Sciatic nerve (tissue), 2 donors: ENCODE data around the gene PANK4. TPM values are rescaled to one million over a fixed set of nuclear protein-coding genes. Genes with fewer than 3 reads are reported as not detected.

Experiments
- ATAC-seq: fragments of 200-7000 bp; cut with Tn5 transposase; one replicate; pipeline ENCODE4 v1.9.1; 2020; ENCODE audit warnings: mild to moderate bottlenecking, moderate library complexity
- DNase-seq: peaks from one replicate; pipeline ENCODE4 v3.0.0-alpha.2; 2020; ENCODE audit warnings: low spot score
- intact Hi-C: fragments of 100-400 bp; cut with DNase I; formaldehyde crosslinking; loops from one replicate; pipeline ENCODE4 v1.14.2; 2022
- total RNA-seq: library from RNA; stranded (reverse); fragmentation: NEBNext Ultra II Directional; extraction: Animal tissue kit (Norgen Biotek cat#: 25700); gene quantifications from one replicate; pipeline ENCODE4 v1.2.1, GENCODE V29; 2021
- donor health status: DM: no; HTN: no; CAD: no.
- donor health status: DM: no; HTN: no; CAD: no.

Gene PANK4
- total RNA-seq, 1 donor from 2014 or later, result 32.3 TPM

DNA sequence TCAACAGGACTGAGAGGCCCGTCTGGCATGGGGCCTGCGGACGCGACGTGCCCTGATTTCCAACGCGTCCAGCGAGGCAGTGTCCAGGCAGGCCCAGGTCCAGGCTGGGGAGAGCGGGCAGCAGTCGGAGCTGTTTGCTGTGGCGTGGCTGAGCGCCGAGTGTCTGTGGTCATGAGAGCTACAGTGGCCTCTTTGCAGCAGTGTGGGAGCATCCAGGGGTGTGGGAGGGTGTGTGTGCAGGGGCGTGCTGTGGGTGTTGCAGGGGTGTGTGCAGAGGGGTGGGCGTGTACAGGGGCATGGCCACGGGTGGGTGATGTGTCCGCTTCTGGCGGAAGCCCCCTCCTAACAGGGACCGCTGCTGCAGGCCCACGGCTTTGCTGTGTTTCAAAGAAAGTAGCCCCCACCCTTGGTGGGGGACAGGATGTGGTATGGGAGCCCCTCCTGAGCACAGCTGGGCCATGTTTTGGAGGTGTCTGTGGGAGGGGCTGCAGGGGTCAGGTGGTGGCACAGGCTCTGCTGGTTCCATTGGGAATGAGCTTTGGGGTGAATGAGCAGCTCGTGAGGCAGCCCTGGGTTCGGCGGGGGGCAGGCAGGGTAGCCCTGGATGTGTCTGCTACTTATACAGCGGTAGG, 32.6 kb downstream of the PANK4 start:
- peak; percentile 42 for ATAC-seq
- DNase-seq, result no peak
- intact Hi-C loops, result no loop called here

DNA sequence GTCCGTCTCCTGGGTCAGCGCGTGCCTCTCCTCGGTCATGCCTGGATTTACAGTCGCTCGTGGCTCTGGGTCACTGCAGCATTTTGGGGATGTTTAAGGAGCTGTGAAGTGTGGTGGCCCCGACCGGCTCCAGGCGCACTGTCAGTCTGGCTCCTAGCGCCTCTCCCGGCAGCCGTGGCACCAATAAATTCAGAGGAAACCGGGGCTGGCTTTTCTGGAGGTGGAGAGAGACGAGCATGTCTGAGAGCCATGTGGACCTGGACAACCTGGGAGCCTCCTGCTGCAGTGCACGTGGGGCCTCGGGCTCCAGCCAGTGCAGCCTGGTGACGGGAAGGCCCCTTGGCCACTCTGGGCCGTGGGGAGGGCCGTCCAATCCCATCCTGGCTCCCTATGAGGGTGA, 33.2 kb downstream of the PANK4 start:
- intact Hi-C loops, result no loop called here
- ATAC-seq (no peak), DNase-seq (no peak)

DNA sequence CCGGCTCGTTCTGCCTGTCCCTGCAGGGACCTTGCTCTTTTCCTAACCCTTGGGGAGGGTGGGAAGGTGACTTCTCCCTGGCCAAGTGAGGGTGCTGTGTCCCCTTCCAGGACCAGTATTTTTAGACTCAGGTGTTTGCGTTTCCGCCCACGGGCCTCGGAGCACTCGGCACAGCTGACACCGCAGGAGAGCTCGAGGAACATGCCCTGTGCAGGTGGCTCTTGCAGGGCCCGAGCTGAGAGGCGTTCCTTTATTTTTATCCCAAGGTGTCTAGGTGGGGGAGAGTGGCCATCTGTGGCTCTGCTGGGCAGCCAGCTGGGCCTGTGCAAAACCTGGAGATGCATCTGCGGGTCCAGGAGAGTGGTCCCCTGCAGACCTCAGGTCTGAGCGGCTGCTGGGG, 34.3 kb downstream of the PANK4 start:
- ATAC-seq, result no peak
- no peak for DNase-seq
- intact Hi-C loops, result no loop called here

DNA sequence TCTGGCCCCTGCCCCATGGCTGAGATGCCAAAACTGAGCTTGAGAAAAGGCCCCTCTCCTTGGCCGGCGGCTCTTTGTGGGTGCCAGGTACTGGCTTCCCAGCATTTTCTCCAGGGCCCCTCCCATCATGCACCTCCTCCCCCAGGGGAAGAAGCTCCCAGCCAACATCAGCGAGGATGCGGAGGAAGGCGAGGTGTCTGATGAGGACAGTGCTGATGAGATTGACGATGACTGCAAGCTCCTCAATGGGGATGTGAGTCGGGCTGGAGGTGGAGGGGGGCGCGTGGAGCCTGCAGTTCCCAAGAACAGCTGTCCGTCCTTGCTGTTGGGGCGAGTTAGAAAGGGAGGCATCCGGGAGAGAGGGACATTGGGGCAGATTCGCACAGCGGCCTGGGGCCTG, 36.8 kb downstream of the PANK4 start:
- intact Hi-C loops, result no loop called here
- no peak for DNase-seq

DNA sequence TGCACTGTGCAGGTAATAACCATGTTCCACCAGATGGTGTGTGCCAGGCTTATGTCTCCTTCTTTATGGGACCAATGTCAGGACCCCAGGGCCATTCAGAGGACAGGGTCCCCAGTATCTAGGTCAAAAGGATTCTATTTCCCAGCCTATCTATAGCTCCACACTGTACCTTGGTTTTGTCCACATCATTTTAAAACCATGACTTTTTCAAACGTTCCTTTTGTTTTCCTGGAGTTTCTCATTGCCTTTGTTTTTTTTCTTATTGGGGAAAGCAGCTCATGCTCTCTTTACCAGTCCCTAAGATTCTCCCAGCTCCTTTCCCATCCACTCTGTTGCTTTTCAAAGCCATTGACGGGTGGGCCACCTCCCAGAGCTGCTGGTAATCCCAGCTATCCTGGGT, 37.7 kb downstream of the PANK4 start:
- intact Hi-C loops, result no loop called here
- no peak for DNase-seq
- no peak for ATAC-seq

More for the DNA sequence above, 36.8 kb downstream of the PANK4 start:
- ATAC-seq, result no peak

DNA sequence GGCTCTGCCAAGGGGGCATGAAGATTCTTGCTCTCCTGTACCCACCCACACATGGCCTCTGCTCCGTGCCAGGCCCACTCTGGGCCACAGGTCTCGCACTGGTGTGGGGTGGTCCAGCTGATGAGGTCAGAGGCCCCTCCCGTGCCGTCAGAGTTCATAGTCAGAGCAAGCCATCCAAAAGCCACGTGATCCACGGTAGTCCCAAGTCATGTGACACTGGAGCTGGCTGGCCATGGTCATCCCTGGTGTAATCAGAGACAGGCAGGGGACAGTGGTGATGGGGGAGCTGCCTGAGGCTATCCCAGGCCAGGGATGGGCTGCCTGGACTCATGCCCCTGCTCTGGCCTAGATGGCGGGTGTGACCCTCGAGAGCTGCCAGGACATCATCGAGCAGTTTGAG, 39.8 kb downstream of the PANK4 start:
- intact Hi-C loops, result no loop called here
- ATAC-seq, result no peak
- DNase-seq, result no peak

DNA sequence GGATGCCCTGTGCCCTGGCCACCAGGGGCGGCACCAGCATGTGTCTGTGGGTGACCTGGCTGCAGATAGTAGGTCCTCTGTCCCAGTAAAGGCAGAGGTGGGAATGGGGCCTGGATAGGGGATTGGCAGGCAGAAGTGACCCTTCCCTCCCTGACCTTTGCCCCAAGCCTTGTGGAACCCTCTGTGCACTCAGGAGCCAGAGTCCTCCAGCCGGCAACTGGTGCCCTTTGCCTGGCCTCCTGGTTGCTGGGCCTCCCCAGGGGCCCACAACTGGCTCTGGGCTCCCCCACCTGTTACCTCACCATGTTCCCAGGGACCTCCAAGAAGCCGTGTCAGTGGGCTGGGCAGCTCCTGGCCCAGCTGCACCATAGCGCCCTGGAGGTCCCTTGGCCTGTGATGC, 40.4 kb downstream of the PANK4 start:
- intact Hi-C loops, result no loop called here
- ATAC-seq (no peak), DNase-seq (no peak)

DNA sequence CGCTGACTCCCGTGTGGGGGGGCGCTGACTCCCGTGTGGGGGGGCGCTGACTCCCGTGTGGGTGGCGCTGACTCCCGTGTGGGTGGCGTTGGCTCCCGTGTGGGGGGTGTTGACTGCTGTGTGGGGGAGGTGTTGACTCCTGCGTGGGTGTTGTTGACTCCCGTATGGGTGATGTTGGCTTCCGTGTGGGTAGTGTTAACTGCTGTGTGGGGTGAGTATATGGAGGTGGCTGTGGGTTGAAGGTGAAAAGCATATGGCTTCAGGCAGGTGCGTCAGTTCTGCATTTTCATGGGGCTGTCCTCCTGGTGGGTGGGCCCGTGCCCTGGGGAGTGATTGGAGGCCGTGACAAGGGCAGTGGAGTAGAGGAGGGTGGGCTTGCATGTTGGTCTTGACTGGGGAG, 42.4 kb downstream of the PANK4 start:
- ATAC-seq, result no peak
- DNase-seq, result no peak
- intact Hi-C loops, result no loop called here

DNA sequence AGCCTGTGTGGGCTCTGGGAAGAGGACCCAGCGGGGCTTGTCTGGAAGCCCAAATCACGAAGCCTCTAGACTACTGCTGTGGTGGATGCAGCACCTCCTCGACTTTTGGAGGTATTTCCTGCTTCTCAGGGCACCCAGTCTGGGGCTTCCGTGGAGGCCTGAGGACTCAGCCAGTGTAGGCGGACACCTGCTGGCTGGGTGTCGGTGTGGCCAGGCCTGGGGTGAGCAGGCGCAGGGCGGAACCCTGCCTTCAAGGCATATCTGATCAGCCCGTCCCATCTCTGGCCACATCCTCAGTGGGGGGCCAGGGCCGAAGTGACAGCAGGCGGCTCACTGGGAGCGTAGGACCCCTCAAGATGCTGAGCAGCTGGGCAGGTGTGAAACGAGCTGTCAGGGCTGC, 43.4 kb downstream of the PANK4 start:
- DNase-seq (no peak), ATAC-seq (no peak)
- intact Hi-C loops, result no loop called here

DNA sequence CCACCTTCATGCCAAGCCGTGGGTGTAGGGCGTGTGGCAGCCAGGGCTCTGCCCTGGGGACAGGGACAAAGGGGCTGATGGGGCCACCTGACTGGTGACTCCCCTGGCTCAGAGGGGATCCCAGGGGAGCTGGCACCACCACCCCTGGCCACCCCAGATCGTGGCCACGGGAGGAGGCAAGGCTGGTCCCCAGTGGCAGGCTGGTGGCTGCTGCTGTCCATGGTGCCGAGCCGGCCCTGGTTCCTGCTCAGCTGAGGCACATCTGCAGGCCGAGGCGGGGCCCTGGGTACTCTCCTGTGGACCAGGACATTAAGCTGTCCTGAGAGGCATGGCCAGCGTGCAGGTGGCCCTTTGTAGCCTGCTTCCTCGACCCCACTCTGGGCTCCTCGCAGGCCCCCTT, 43.8 kb downstream of the PANK4 start:
- DNase-seq, result no peak
- no peak for ATAC-seq
- intact Hi-C loops, result no loop called here

DNA sequence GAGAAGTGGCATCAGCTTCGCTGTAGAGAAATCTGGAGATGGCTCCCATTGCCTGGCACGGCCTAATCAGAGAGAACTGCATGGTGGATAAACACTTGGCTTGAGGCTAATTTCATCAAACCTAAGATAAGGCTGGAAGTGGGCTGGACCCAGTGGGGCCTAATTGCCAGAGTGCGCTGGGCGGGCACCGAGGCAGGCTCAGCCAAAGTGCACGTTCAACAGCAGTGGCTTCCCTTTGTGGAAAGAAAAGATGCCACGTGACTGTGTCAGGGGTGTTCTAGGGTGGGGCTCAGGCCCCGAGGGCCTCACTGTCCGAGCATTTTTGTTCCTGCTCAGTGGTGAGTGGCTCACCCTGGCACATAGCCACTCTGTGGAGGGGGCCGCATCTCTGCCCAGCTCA, 44.5 kb downstream of the PANK4 start:
- DNase-seq (no peak), ATAC-seq (no peak)
- intact Hi-C loops, result no loop called here

DNA sequence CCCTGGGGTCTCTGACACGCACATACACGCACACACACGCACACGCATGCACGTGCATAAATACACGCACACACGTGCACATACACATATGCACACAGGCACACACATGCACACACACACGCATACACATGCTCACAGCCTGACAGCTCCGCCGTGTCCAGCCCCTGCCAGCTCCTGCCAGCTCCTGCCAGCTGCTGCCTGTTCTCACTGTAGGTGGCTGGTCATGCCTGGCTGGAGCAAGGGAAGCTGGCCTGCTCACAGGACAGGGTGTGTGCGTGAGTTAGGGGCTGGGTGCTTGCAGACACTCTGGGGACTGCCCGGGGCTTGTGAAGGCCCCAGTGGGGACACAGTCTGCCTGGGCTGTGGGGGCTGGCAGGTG, 45.4 kb downstream of the PANK4 start:
- intact Hi-C loops, result no loop called here
- DNase-seq (no peak), ATAC-seq (no peak)

DNA sequence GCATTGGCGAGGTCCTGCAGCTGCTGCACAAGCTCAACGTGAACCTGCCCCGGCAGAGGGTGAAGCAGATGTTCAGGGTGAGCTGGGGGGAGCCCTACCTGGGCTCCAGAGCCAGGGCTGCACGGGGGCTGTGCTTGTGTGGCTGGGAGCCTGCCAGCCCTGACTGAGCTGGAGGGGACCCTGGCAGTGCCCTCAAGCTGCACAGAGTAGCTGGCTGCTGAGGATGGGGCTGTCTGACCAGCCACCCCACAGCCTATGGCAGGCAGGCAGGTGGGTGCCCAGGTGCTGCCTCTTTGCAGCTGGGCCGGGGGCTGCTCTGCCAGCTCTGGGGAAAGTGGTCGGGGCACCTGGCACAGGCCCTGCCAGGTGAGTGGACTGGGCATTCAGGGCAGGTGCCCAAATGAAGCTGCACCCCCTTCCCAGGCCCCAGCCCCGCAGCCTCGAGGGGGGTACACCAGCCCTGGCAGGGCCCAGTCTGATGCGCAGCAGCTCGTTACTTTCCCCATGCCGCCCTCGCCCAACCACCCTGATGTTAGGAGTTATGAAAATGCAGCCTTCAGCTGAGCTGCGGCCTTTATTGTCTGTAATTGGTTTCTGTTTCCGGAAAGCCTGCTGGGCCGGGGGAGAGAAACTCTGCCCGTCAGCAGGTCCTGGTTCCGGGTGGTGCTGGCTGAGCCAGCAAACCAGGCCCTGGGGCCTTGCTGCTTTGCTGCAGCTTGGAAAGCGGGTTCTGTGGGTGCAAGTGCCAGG, 46.0 kb downstream of the PANK4 start:
- intact Hi-C loops, result no loop called here
- ATAC-seq (no peak), DNase-seq (no peak)

DNA sequence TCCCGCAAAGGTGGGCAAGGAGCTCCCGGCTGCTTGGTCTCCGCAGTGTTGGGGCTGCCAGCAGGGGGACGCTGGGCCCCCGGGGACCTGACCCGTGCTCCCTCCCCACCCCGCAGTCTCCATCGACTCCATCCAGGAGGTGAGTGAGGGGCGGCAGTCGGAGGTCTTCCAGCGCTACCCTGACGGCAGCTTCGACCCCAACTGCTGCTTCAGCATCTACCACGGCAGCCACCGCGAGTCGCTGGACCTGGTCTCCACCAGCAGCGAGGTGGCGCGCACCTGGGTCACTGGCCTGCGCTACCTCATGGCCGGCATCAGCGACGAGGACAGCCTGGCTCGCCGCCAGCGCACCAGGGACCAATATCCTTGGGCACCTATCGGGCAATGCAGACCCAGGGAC, 46.8 kb downstream of the PANK4 start:
- ATAC-seq (no peak), DNase-seq (no peak)
- intact Hi-C loops, result no loop called here

DNA sequence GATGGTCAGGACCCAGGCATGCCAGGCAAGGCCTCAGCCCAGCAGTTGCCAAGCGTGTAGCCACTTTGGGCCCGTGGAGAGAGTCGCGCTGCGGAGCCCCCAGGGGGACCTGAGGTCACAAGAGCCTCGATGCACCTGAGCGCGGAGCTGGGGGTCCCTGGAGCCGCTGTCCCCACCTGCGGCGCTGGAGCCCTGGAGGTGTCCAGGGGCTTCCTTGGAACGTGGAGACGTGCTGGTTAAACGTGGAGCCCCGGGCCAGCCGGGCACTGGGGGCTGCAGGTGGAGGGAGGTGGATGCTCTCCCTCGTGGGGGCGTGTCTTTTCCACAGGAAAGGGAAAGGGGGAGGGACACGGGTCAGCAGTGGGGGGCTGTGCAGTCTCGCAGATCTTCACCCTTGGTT, 47.2 kb downstream of the PANK4 start:
- ATAC-seq (no peak), DNase-seq (no peak)
- intact Hi-C loops, result no loop called here

DNA sequence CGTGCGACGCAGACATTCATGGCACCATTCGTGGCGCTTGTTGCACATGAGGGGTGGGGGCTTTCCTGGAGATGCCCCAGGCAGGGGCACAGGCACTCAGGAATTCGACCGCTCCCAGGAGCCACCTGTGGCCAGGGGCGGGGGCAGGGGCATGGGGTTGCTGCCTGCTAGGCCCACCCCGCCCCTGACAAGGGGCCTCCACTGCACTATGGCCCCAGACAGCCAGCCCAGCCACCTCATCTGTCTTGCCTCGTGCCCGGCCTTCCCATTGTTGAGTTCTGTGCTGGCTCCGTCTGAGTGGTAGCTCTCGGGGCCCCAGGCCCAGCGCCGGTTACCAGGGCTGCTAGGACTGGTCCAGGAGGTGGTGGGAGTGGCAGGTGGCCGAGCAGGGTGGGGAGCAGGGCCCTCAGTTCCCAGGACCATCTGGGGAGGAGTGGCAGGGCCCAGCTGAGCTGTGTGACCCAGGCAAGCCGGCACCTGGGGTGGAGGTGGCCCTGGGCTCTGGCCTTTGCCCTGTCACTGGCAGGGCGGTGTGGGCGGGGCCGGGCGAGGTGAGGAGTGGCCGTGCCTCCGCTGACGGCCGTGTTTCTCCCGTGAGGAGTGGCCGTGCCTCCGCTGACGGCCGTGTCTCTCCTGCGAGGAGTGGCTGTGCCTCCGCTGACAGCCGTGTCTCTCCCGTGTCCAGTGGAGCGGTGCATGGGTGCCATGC, 48.5 kb downstream of the PANK4 start:
- no peak for ATAC-seq
- DNase-seq, result no peak
- intact Hi-C loops, result loop anchor here (1.0 kb wide), 1 partner anchor 67 kb away; no protein-coding TSS in a partner anchor

DNA sequence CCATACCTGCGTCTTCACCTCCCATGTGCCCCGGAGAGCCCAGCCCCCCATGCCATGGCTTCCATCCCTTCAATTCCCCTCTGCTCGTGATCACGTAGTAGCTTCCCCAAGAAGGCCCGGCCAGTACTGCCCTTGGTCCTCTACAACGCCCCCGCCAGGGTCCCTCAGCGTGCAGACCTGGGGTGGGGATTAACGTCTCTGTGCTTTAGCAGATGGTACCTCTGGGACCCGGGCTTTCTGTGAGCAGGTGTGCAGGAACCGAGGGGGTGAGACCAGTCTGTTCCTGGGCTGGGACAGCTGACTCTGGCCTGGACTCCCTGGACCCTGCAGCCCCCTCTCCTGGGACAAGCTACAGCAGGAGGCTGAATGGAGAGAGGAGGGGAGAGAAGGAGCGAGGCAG, 49.1 kb downstream of the PANK4 start:
- ATAC-seq, result no peak
- DNase-seq, result no peak
- intact Hi-C loops, result loop anchor here (1.0 kb wide), 1 partner anchor 68 kb away; no protein-coding TSS in a partner anchor

DNA sequence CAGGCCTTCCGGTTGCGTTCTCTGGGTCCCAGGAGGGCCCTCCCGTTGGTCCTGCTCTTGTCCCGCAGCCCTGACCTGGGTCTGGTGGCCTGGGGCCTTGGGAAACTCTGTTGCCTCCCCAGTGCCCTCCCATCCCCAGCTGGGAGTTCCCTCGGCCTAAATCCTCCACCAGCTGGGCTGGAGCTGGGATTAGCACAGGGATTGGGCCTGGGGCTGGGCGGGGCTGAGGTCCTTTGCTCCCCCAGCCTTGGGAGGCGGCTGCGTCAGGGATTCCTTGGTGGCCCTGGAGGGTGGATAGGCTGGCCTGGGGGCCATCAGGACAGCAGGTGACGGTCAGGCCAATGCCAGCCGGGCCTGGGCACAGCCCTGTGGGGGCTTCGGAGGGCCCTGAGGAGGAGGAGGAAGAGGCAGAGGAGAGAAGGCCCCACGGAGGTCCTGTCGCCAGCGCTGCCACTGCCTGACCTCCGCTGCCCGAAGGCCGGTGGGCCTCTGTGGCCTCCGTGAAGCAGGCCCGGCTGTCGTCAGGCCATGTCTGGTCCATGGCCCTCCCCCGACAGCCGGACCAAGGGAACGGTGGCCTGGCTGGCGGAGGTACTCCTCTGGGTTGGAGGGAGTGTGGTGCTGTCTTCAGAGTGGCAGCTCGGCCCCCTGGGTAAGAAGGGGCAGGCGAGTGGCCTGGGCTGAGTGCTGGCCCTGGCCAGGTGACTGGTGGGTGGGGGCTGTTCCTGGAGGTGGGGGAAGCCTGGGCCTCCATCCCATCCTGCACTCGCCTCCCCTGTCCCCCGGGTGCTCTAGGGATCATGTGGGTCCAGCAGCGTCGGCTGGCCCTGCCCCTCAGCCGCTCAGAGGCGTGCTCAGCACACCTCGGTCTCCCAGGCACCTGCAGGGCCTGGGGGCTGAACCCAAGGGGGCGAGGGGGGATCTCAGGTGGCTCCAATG, 50.1 kb downstream of the PANK4 start, which contains the start of gene PLCH2:
TSS of gene PLCH2 (plus strand) at position 229 of the 939 bp plus-strand sequence. CDS start at position 529, 300 bp downstream.
- DNase-seq (no peak), ATAC-seq (no peak)
- intact Hi-C loops, result no loop called here

DNA sequence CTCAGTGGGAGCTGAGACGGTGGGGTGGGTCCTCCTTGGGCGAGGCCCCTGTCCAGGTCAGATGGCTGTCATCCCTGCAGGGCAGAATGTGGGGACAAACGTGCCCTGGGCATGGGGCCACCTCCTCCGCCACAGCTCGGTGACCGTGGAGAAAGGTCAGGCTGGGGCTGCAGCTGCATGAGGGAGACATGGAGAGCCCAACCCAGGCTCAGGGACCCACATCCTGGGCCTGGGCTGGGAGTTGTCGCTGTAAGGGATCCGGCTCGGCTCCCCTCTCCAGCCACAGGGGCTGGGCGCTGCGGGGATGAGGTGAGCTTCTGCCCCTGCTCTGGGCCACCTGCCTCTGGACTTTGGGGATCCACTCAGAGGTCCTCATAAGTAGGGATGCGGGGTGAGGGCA, 50.8 kb downstream of the PANK4 start:
- intact Hi-C loops, result no loop called here
- no peak for DNase-seq
- no peak for ATAC-seq
